ENCODE measurements around the gene REXO5. TPM values are rescaled to one million over a fixed set of nuclear protein-coding genes. Genes with fewer than 3 reads are reported as not detected.

REXO5 gene
- total RNA-seq, 6 donors from 2014 or later: 2.1 to 12.7 (median 3.0) TPM

- no peak overlapping the region for H3K4me3 ChIP-seq
- no peaks in the 10 kb centered on the region for H3K9me3 ChIP-seq
- no peak overlapping the region for H3K27ac ChIP-seq
- H3K4me1 ChIP-seq: peaks cover 6 to 25% (median 14%) of the 10 kb centered on the region in 4 donors
- WGBS, 2 donors: 89 to 93% methylated on average over 11 of the region's 11 CpGs
- no peaks in the 10 kb centered on the region for H3K27me3 ChIP-seq
- ATAC-seq (ENCODE audit: low FRiP score in 2 of 2) (no peak), DNase-seq (no peak)
- TF ChIP-seq CTCF (IDR thresholded peaks at IDR 0.05) (no peak), POLR2A (IDR thresholded peaks at IDR 0.05) (no peak), POLR2AphosphoS5 (IDR thresholded peaks at IDR 0.05) (no peak), EP300 (IDR thresholded peaks at IDR 0.05) (no peak)
- no peaks in the 10 kb centered on the region for H3K36me3 ChIP-seq
Observed at GRCh38 chr16:20807862-20808261, 1.5 kb downstream of the REXO5 start.

GRCh38 chr16:20811889-20812439 is 5.6 kb downstream of the REXO5 start:
- TF ChIP-seq EP300 (IDR thresholded peaks at IDR 0.05) (no peak), POLR2A (IDR thresholded peaks at IDR 0.05) (no peak), CTCF (IDR thresholded peaks at IDR 0.05) (no peak), POLR2AphosphoS5 (IDR thresholded peaks at IDR 0.05) (no peak)
- peaks cover 0 to 11% (median 3%) of the 10 kb centered on the region in 4 donors for H3K4me1 ChIP-seq
- no peak overlapping the region for H3K4me3 ChIP-seq
- no peak overlapping the region for H3K27ac ChIP-seq
- WGBS, 2 donors: 91 to 93% methylated on average over 10 of the region's 10 CpGs
- no peaks in the 10 kb centered on the region for H3K27me3 ChIP-seq
- H3K36me3 ChIP-seq: no peaks in the 10 kb centered on the region
- DNase-seq: no peak
- H3K9me3 ChIP-seq: no peaks in the 10 kb centered on the region
- ATAC-seq (ENCODE audit: low FRiP score in 2 of 2): no peak

- H3K36me3 ChIP-seq: no peaks in the 10 kb centered on the region
- 78 to 86% methylated on average over 2 of the region's 2 CpGs for WGBS, 2 donors
- no peaks in the 10 kb centered on the region for H3K9me3 ChIP-seq
- no peak overlapping the region for H3K4me3 ChIP-seq
- no peak overlapping the region for H3K27ac ChIP-seq
- ATAC-seq (ENCODE audit: low FRiP score in 2 of 2) (no peak), DNase-seq (no peak)
- TF ChIP-seq CTCF (IDR thresholded peaks at IDR 0.05) (no peak), POLR2A (IDR thresholded peaks at IDR 0.05) (no peak), POLR2AphosphoS5 (IDR thresholded peaks at IDR 0.05) (no peak), EP300 (IDR thresholded peaks at IDR 0.05) (no peak)
- H3K4me1 ChIP-seq: peaks cover 0 to 5% (median under 1%) of the 10 kb centered on the region in 4 donors
- no peaks in the 10 kb centered on the region for H3K27me3 ChIP-seq
Observed at GRCh38 chr16:20812510-20812909, 6.2 kb downstream of the REXO5 start.

GRCh38 chr16:20814784-20815183 is 8.5 kb downstream of the REXO5 start:
- no peak overlapping the region for H3K27ac ChIP-seq
- no peaks in the 10 kb centered on the region for H3K4me1 ChIP-seq
- TF ChIP-seq POLR2AphosphoS5 (IDR thresholded peaks at IDR 0.05): no peak
- TF ChIP-seq CTCF (IDR thresholded peaks at IDR 0.05): no peak
- no peak for TF ChIP-seq POLR2A (IDR thresholded peaks at IDR 0.05)
- no peak for TF ChIP-seq EP300 (IDR thresholded peaks at IDR 0.05)
- H3K4me3 ChIP-seq: no peak overlapping the region
- WGBS, 2 donors: 68 to 78% methylated on average over 4 of the region's 4 CpGs
- ATAC-seq (ENCODE audit: low FRiP score in 2 of 2) (no peak), DNase-seq (no peak)
- H3K9me3 ChIP-seq: no peaks in the 10 kb centered on the region
- no peaks in the 10 kb centered on the region for H3K27me3 ChIP-seq
- H3K36me3 ChIP-seq: no peaks in the 10 kb centered on the region

- H3K27ac ChIP-seq: no peak overlapping the region
- 94 to 96% methylated on average over 4 of the region's 4 CpGs for WGBS, 2 donors
- H3K9me3 ChIP-seq: no peaks in the 10 kb centered on the region
- H3K36me3 ChIP-seq: no peaks in the 10 kb centered on the region
- DNase-seq (no peak), ATAC-seq (ENCODE audit: low FRiP score in 2 of 2) (no peak)
- H3K4me3 ChIP-seq: no peak overlapping the region
- TF ChIP-seq POLR2AphosphoS5 (IDR thresholded peaks at IDR 0.05) (no peak), POLR2A (IDR thresholded peaks at IDR 0.05) (no peak), EP300 (IDR thresholded peaks at IDR 0.05) (no peak), CTCF (IDR thresholded peaks at IDR 0.05) (no peak)
- no peaks in the 10 kb centered on the region for H3K27me3 ChIP-seq
- no peaks in the 10 kb centered on the region for H3K4me1 ChIP-seq
Observed at GRCh38 chr16:20818929-20819585, 12.7 kb downstream of the REXO5 start.

Measured in upper lobe of left lung (tissue), 6 donors.